ENCODE measurements around the gene DAP3.
"Not testable (repeated sequence)": the region's sequence is repeated elsewhere in the genome, so short reads cannot be mapped to it uniquely, and the experiment has no call there.

The DAP3 gene

GRCh38 chr1:155689081-155689607, at the start of gene DAP3:
Gene DAP3 (plus strand): TSS chr1:155689091. CDS start chr1:155709780, 20,689 bp downstream.
- not testable (repeated sequence) for DNase-seq

DNA sequence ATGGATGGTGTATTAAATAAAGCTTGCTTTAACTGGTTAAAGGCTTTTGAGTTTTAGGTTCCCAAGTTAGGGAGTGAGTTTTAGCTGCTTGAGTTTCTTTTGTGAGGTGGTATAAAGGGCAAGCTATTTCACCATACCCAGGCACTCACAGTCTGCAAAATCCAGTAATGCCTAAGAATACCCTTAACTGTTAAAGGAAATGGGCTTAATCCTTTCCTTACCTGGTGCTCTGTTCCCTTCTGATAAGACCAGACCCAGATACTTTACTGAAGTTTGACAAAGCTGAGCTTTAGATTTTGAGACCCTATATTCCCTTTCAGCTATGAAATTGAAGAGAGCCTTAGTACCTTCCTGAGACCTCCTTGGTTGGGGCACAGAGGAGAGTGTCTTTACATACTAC, 48.5 kb upstream of the DAP3 start:
- no peak for DNase-seq

DNA sequence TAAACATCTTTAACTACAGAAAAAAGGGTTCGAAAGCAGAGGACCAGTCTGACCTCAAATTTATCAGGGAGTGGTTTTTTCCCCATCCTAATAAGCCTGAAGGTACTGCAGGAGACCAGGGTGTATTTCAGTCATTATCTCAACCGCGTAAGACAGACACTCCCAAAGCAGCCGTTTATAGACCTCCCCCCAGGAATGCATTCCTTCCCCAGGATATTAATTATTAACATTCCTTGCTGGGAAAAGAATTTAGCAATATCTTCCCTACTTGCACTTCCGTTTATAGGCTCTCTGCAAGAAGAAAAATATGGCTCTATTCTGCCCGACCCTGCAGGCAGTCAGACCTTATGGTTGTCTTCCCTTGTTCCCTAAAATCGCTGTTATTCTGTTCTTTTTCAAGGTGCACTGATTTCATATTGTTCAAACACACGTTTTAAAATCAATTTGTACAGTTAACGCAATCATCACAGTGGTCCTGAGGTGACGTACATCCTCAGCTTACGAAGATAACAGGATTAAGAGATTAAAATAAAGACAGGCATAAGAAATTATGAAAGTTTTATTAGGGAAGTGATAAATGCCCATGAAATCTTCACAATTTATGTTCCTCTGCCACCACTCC, 46.2 kb upstream of the DAP3 start:
- DNase-seq, result not testable (repeated sequence)

DNA sequence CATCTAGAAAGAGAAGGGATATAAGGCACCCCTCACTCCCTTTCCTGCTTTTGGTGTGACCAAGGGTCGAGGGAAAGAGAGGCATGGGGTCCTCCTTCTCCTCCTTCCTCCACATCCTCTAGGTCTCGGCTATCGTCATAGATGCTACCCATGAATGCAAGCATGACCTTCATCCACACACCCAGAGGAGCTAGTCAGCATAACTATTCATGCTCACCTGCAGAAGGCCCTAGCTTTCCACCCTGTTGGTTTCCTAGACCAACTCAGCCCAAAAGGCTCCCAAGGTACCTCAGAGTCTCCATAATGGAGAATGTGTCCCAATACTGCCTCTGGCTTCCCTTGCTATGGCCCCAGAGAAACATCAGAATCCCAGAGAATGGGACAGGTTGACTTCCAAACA, 45.7 kb upstream of the DAP3 start:
- no peak for DNase-seq

DNA sequence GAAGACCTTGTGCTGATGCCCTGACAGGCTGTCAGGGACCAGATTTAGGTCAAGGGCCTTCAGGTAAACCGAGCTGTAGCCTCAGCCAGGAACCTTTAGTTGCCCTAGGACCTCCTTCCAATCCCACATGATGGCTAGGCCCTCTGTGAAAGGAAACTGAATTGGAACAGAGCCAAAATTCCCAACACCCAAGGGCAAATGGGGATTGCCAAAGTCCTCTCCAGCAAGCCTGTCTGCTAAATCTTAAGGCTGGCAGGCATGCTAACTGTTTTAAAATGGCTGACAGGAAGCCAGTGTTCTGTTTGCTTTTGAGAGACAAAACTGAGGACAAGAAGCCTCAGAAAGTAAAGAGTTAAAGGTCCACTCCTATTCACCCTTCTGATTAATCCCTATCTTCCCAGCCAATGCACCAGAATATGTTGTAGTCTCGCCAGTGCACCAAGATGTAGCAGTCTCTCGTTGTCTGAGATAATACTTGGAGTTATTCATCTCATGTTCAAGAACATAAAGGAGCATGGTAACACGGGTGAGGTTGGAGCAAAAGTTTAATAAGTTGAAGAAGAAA, 43.8 kb upstream of the DAP3 start:
- no peak for DNase-seq

DNA sequence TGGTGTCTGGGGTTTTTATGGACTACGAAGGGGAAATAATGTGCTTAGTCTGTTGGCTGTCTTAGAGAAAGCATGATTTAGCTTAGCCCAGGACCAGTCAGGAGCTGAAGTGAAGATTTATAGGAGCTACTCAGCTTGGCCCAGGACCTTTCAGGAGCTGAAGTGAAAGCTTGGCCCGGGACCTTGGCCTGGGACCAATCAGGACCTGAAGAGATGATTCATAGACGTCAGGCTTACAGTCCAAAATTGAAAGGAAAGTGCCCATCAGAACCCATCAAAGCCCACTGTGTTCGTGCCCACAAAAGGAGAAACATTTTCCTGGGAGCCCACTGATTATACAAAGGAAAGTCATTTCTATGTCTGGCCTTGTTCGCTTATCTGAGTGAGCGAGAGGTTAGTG, 43.2 kb upstream of the DAP3 start:
- no peak for DNase-seq

DNA sequence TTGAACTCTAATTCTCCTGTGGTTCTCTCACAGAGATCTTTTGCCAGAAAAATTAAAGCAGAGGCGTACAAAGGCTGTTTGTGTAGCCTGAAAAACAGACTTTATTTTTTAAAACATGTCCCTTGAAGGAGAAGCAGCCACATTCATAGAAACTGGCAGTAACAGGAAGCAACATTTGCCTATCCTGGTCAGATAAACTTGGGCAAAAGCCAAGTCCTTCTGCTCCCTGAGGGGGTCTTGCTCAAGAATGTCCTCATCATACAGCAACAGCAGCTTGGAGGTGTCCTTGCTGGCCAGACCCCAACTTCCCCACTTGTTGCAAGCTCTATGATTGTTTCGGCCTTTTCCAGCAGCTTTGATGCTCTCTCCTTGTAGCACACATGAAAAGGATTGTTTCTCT, 42.6 kb upstream of the DAP3 start:
- DNase-seq, result no peak

- peak; percentile 11 for DNase-seq
Measured at GRCh38 chr1:155648207-155649147, 40.4 kb upstream of the DAP3 start.

GRCh38 chr1:155649676-155650075, 39.2 kb upstream of the DAP3 start:
- DNase-seq, result no peak

DNA sequence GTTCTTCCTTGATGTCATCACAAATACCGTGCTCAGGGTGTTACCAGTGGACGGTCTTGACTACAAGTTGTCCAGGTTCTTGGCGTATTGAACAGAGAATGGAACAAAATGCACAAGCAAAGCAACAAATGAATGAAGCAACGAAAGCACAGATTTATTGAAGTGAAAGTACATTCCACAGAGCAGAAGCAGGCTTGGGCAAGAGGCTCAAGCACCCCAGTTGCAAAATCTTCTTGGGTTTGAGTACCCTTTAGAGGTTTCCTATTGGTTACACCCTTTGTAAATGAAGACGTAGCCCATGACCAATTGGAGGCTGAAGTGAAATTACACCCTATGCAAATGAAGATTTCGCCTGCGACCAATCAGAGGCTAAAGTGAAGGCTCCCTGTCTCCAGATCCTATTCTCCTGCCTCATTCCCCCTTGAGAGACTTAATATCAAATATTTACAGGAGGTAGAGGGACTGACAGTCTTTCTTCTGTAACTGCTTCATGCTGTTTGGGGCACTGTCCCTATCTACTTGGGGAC, 38.6 kb upstream of the DAP3 start:
- DNase-seq, result no peak

- no peak for DNase-seq
Measured at GRCh38 chr1:155651861-155652661, 36.8 kb upstream of the DAP3 start.

GRCh38 chr1:155652951-155653350, 35.9 kb upstream of the DAP3 start:
- DNase-seq, result no peak

DNA sequence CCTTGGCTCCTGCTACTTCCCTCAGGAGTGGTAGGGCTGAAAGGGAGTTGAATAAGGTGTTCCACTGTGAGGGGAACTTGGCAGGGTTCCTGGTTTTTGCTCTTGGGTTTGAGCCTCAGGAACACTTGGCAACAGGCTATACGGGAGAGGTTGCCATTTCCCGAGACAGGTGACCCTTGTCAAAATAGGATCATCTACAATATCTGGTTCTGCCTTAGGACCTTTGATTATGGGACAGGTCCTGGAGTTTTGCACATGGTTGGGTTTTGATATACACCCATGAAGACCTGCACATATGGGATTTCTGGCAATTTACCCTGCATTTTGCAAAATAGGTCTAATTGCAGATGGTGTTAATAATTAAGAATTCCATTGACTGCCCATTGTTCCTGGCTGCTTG, 31.4 kb upstream of the DAP3 start:
- no peak for DNase-seq

DNA sequence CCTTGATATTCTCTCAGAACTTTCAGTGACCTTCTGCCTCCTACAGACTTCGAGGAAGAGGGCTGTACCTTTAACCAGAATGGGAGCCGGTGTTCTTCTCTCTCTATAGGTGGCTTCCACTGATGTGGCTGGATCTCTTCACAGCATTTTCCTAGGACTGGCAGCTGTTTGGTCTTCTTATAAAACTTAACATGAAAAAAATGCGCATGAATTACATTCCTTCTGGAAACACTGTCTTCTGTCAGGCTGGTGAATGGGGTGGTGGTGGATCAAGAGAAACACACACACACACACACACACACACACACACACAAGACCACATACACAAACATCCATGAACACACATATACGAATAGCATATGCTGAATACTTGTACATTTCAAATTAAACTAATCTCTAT, 27.7 kb upstream of the DAP3 start:
- not testable (repeated sequence) for DNase-seq

DNA sequence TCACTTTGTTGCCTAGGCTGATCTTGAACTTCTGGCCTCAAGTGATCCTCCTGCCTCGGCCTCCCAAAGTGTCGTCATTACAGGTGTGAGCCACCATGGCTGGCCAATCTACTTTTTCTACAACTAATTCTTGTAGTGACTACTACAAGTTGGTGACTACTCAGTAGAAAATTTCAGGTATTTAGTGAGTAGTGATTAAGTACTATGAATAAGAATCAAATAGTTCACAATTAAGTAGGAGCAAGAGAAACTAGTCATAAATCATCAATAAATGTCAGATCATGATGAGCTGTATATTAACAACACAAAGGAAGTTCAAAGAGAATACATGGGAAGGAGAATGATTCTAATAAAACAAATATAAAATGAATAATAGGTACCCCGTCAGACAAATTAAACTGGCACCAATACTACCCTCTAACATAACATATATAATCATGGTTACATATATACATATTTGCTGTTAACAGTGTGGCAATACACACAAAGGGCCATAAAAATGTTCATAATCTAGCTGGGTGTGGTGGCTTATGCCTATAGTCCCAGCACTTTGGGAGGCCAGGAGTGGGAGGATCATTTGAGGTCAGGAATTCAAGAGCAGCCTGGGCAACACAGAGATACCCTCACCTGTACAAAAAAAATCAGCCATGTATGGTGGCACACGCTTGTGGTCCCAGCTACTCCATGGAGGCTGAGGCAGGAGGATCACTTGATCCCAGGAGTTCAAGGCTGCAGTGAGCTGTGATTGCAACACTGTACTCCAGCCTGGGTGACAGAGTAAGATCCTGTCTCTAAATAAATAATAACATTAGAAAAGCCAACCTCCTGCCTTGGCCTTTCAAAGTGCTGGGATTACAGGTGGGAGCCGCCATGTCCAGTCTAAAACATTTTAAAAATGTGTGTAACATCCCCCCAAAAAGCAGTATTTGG, 19.4 kb upstream of the DAP3 start:
- no peak for DNase-seq

GRCh38 chr1:155671750-155672149, 17.1 kb upstream of the DAP3 start:
- no peak for DNase-seq

DNA sequence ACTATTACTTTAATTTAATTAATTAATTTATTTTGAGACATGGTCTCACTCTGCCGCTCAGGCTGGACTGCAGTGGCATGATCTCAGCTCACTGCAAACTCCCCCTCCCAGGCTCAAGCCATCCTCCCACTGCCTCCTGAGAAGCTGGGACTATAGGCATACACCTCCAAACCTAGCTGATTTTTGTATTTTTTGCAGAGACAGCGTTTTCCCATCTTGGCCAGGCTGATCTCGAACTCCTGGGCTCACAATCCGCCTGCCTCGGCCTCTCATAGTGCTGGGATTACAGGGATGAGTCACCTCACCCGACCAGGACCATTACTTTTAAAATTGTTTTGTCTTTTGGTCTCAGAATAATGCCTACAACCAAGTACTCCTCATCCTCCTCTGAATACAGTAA, 15.9 kb upstream of the DAP3 start:
- no peak for DNase-seq

DNA sequence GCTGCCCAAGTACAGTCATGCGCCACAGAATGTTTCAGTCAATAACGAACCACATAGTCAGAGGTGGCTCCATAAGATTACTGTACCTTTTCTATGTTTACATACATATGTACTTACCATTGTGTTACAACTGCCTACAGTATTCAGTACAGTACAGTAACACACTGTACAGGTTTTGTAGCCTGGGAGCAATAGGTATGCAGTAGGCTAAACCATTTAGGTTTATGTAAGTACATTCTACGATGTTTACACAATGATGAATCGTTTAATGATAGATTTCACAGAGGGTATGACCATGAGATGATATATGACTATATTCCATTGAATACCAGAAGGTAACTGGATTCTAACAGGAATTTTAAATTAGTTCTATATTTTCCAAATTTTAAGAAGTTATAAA, 10.9 kb upstream of the DAP3 start:
- no peak for DNase-seq

GRCh38 chr1:155678992-155679391, 9.9 kb upstream of the DAP3 start:
- DNase-seq, result not testable (repeated sequence)

DNA sequence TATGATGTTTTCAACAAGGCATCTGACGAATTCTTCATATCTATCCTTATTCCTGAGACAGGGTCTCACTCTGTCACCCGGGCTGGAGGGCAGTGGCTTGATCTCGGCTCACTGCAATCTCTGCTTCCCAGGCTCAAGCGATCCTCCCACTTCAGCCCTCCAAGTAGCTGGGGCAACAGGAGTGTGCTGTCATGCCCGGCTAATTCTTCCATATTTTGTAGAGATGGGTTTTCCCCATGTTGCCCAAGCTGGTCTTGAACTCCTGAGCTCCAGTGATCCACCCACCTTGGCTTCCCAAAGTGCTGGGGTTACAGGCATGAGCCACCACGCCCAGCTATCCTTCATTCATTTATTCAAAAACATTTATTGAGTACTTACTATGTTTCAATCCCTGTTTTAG, 8.4 kb upstream of the DAP3 start:
- DNase-seq, result no peak

- DNase-seq, result no peak
Measured at GRCh38 chr1:155681776-155682175, 7.1 kb upstream of the DAP3 start.
